Activated naive CD8-positive, alpha-beta T cell treated with anti-CD3 and anti-CD28 coated beads, Interleukin-2, amount 10 ng/mL, durations not matched to agents 7 days and 5 days (primary cell): Measurements from ENCODE around the gene RPS6KC1. TPM values are rescaled to one million over a fixed set of nuclear protein-coding genes. Genes with fewer than 3 reads are reported as not detected.
"Not testable (repeated sequence)": the region's sequence is repeated elsewhere in the genome, so short reads cannot be mapped to it uniquely, and the experiment has no call there.

Experiments
- ATAC-seq: fragments of 150-1000 bp; cut with Tn5 transposase; one replicate; pipeline ENCODE4 v1.10.0; 2021; ENCODE audit warnings: low read depth, moderate library complexity
- POLR2A ChIA-PET: fragments of 350-600 bp; sonication (Branson Sonifier 250); formaldehyde crosslinking; loops from one replicate; lab custom pipeline; 2021; ENCODE audit warnings: antibody characterized with exemption; lab: Charles Lee
- DNase-seq: peaks from one replicate; pipeline ENCODE4 v3.0.0; 2021
- H3K27ac Mint-ChIP-seq: one replicate; pipeline ENCODE4 v1.8.0; 2022; ENCODE audit warnings: mild to moderate bottlenecking, mixed read lengths
- H3K27me3 Mint-ChIP-seq: one replicate; pipeline ENCODE4 v1.8.0; 2022; ENCODE audit warnings: mild to moderate bottlenecking, moderate library complexity, mixed read lengths
- H3K36me3 Mint-ChIP-seq: one replicate; pipeline ENCODE4 v1.8.0; 2021; ENCODE audit warnings: mild to moderate bottlenecking, mixed read lengths
- H3K4me1 Mint-ChIP-seq: one replicate; pipeline ENCODE4 v1.8.0; 2021; ENCODE audit warnings: mixed read lengths
- H3K4me3 Mint-ChIP-seq: one replicate; pipeline ENCODE4 v1.8.0; 2022; ENCODE audit warnings: mild to moderate bottlenecking, moderate library complexity, mixed read lengths
- H3K9me3 Mint-ChIP-seq: one replicate; pipeline ENCODE4 v1.8.0; 2021; ENCODE audit warnings: mixed read lengths
- total RNA-seq, 2 experiments: library from RNA; stranded (reverse); gene quantifications; one replicate each; pipeline ENCODE4 v1.2.3, GENCODE V29; 2021

Gene RPS6KC1
- total RNA-seq, 2 experiments from 2014 or later: 13.4 to 13.8 TPM

DNA sequence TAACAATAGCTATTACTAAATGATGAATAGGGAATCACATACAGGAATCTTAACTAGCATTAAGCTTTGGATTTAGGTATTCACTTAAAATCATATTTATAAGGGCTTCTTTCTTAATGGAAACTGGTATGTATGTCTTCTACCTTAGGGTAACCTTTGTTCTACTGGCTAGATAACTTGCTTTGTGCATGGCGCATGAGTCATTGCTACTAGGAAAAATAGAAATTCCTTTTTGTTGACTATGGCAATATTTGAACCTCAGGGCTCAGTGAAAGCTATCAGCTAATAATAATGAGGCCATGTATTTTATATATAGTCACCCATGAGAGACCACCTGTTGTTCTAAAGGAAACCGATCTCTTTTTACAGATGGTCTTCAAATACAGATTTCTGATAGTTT, 72.5 kb downstream of the RPS6KC1 start:
- no peak overlapping the region for H3K4me3 Mint-ChIP-seq
- H3K36me3 Mint-ChIP-seq: no peaks in the 10 kb centered on the region
- no peak for DNase-seq
- no peaks in the 10 kb centered on the region for H3K9me3 Mint-ChIP-seq
- H3K4me1 Mint-ChIP-seq: peaks cover 4% of the 10 kb centered on the region
- ATAC-seq: no peak
- POLR2A ChIA-PET: no interaction called here
- no peak overlapping the region for H3K27ac Mint-ChIP-seq
- no peaks in the 10 kb centered on the region for H3K27me3 Mint-ChIP-seq

GRCh38 chr1:213124590-213124989, 73.5 kb downstream of the RPS6KC1 start:
- ATAC-seq: no peak
- Mint-ChIP-seq H3K27me3 (no peaks in the 10 kb centered on the region), H3K27ac (no peak overlapping the region), H3K9me3 (no peaks in the 10 kb centered on the region), H3K4me3 (no peak overlapping the region), H3K36me3 (no peaks in the 10 kb centered on the region), H3K4me1 (peaks cover 4% of the 10 kb centered on the region)
- POLR2A ChIA-PET: no interaction called here
- no peak for DNase-seq

GRCh38 chr1:213125643-213126042, 74.6 kb downstream of the RPS6KC1 start:
- DNase-seq (no peak), ATAC-seq (no peak)
- peaks cover 4% of the 10 kb centered on the region for H3K4me1 Mint-ChIP-seq
- H3K27me3 Mint-ChIP-seq: no peaks in the 10 kb centered on the region
- H3K27ac Mint-ChIP-seq: no peak overlapping the region
- POLR2A ChIA-PET: no interaction called here
- no peaks in the 10 kb centered on the region for H3K36me3 Mint-ChIP-seq
- no peaks in the 10 kb centered on the region for H3K9me3 Mint-ChIP-seq
- H3K4me3 Mint-ChIP-seq: no peak overlapping the region

DNA sequence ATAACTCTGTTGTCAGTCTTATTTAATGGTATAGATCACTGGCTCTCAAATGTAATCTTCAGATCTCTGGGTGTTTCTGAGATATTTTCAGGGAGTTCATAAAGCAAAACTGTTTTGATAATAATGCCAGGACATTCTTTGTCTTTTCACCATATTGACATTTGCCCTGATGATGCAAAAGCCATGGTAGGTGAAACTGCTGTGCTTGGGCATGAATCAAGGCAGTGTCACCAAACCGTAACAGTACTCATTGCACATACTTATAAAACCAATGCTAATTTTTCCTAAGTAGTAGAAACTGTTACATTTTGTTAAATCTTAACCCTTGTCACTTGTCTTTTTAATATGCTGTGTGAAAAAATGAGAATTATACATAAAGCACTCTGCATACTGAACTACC, 76.0 kb downstream of the RPS6KC1 start:
- peaks cover 2% of the 10 kb centered on the region for H3K4me1 Mint-ChIP-seq
- no peak overlapping the region for H3K27ac Mint-ChIP-seq
- no peaks in the 10 kb centered on the region for H3K27me3 Mint-ChIP-seq
- ATAC-seq: no peak
- DNase-seq: no peak
- H3K9me3 Mint-ChIP-seq: no peaks in the 10 kb centered on the region
- no peak overlapping the region for H3K4me3 Mint-ChIP-seq
- H3K36me3 Mint-ChIP-seq: no peaks in the 10 kb centered on the region
- POLR2A ChIA-PET: no interaction called here

- H3K9me3 Mint-ChIP-seq: no peaks in the 10 kb centered on the region
- no peak for DNase-seq
- no peak overlapping the region for H3K4me3 Mint-ChIP-seq
- no peak for ATAC-seq
- POLR2A ChIA-PET: interaction anchor here (0.6 kb wide), 1 partner anchor 49 kb away, joined by 3 read pairs; no protein-coding TSS in a partner anchor
- no peak overlapping the region for H3K27ac Mint-ChIP-seq
- H3K36me3 Mint-ChIP-seq: no peaks in the 10 kb centered on the region
- no peaks in the 10 kb centered on the region for H3K4me1 Mint-ChIP-seq
- H3K27me3 Mint-ChIP-seq: no peaks in the 10 kb centered on the region
Measured at GRCh38 chr1:213131851-213132655, 81.0 kb downstream of the RPS6KC1 start.

- POLR2A ChIA-PET: no interaction called here
- no peak overlapping the region for H3K27ac Mint-ChIP-seq
- H3K4me1 Mint-ChIP-seq: no peaks in the 10 kb centered on the region
- H3K27me3 Mint-ChIP-seq: no peaks in the 10 kb centered on the region
- H3K4me3 Mint-ChIP-seq: no peak overlapping the region
- H3K9me3 Mint-ChIP-seq: peaks cover 3% of the 10 kb centered on the region
- ATAC-seq (no peak), DNase-seq (no peak)
- peaks cover 16% of the 10 kb centered on the region for H3K36me3 Mint-ChIP-seq
Measured at GRCh38 chr1:213135572-213135971, 84.5 kb downstream of the RPS6KC1 start.

DNA sequence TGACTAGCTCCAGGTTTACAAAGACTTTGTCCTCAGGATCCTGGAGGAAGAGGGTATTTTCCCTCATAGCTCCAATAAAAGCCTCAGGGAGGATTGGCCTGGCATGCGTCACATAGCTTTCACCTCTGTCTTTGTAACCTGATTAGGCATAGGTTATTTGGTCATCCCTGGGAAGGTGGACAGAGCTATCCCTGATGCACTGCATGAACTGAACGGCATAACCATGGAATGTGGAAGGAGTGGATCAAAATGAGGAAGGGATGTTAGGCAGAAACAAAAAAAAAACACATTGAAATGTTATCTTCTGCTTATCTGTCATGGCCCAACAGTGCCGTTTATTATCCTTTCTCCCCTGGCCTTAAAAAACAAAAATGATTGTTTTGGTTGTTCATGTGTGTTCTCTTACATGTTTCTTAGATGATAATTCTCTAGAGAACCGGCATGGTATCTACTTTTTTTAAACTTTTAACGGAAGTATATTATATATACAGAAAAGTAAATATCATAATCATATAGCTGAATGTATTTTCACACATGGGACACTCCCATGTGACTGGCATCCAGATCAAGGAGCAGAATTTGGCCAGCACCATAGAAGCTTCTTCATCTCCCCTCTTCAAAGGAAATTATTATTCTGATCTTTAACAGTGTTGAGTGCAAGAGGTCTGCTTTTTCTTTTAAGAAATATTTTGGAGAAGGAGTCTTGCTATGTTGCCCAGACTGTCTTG, 85.3 kb downstream of the RPS6KC1 start:
- H3K27ac Mint-ChIP-seq: no peak overlapping the region
- POLR2A ChIA-PET: no interaction called here
- H3K27me3 Mint-ChIP-seq: no peaks in the 10 kb centered on the region
- DNase-seq (no peak), ATAC-seq (no peak)
- H3K36me3 Mint-ChIP-seq: peaks cover 16% of the 10 kb centered on the region
- H3K4me3 Mint-ChIP-seq: no peak overlapping the region
- peaks cover 3% of the 10 kb centered on the region for H3K9me3 Mint-ChIP-seq
- H3K4me1 Mint-ChIP-seq: no peaks in the 10 kb centered on the region

GRCh38 chr1:213138391-213138790, 87.3 kb downstream of the RPS6KC1 start:
- no peaks in the 10 kb centered on the region for H3K27me3 Mint-ChIP-seq
- no peak overlapping the region for H3K27ac Mint-ChIP-seq
- ATAC-seq (no peak), DNase-seq (no peak)
- no peaks in the 10 kb centered on the region for H3K4me1 Mint-ChIP-seq
- H3K9me3 Mint-ChIP-seq: peaks cover 6% of the 10 kb centered on the region
- H3K4me3 Mint-ChIP-seq: no peak overlapping the region
- POLR2A ChIA-PET: no interaction called here
- H3K36me3 Mint-ChIP-seq: peaks cover 27% of the 10 kb centered on the region

DNA sequence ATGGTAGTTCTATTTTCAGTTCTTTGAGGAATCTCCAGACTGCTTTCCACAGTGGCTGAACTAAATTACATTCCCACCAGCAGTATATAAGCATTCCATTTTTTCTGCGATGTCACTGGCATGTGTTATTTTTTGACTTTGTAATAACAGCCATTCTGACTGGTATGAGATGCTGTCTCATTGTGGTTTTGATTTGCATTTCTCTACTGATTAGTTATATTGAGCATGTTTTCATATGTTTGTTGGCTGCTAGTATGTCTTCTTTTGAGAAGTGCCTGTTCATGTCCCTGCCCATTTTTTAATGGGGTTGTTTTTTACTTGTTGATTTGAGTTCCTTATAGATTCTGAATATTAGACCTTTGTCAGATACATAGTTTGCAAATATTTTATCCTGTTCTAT, 87.9 kb downstream of the RPS6KC1 start:
- no peak for ATAC-seq
- H3K9me3 Mint-ChIP-seq: peaks cover 6% of the 10 kb centered on the region
- no peak overlapping the region for H3K4me3 Mint-ChIP-seq
- no peak for DNase-seq
- H3K4me1 Mint-ChIP-seq: no peaks in the 10 kb centered on the region
- peaks cover 27% of the 10 kb centered on the region for H3K36me3 Mint-ChIP-seq
- POLR2A ChIA-PET: no interaction called here
- no peaks in the 10 kb centered on the region for H3K27me3 Mint-ChIP-seq
- no peak overlapping the region for H3K27ac Mint-ChIP-seq

DNA sequence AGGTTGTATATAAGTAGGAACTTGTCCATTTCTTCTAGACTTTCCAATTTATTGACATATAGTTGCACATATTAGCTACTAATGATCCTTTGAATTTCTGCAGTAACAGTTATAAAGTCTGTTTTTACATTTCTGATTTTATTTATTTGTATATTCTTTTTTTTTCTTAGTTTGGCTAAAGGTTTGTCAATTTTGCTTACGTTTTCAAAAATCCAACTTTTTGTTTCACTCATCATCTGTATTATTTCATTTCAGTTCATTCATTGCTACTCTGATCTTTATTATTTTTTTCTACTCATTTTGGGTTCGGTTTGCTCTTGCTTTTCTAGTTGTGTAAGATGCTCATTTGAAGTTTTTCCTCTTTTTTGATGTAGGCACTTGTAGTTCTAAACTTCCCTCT, 97.9 kb downstream of the RPS6KC1 start:
- POLR2A ChIA-PET: no interaction called here
- ATAC-seq: no peak
- no peak for DNase-seq
- Mint-ChIP-seq H3K27me3 (no peaks in the 10 kb centered on the region), H3K4me1 (no peaks in the 10 kb centered on the region), H3K36me3 (peaks cover 23% of the 10 kb centered on the region), H3K27ac (no peak overlapping the region), H3K9me3 (peaks cover 3% of the 10 kb centered on the region), H3K4me3 (no peak overlapping the region)

- H3K36me3 Mint-ChIP-seq: peaks cover 22% of the 10 kb centered on the region
- POLR2A ChIA-PET, ATAC-seq, H3K9me3 Mint-ChIP-seq, H3K4me1 Mint-ChIP-seq, H3K27ac Mint-ChIP-seq, DNase-seq, H3K4me3 Mint-ChIP-seq, H3K27me3 Mint-ChIP-seq: not testable (repeated sequence)
Measured at GRCh38 chr1:213150090-213150489, 99.0 kb downstream of the RPS6KC1 start.

DNA sequence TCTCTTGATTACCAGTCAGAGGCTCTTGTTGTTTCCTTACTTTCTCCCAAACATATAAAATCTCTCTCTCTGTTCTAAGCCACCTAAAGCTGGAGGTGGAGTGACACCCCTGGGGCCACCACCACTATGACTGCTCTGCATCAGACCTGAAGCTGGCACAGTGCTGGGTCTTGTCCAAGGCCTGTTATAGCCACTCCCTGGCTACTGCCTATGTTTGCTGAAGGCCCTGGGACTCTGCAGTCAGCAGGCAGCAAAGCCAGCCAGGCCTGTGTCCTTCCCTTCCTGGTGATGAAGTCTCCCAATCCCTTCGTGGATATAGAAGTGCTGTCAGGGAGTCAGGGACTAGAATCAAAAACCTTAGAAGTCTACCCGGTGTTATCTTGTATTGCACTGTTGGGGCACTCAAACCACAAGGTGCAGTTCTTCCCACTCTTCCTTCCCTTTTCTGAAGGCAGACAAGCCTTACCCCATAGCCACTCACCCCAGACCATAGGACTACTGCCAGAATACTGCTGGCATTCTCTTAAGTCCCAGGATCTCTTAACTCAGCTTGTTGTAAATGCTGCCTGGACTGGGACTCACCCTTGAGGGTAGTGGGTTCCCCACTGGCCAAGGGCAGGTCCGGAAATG, 103.1 kb downstream of the RPS6KC1 start:
- H3K36me3 Mint-ChIP-seq: peaks cover 28% of the 10 kb centered on the region
- H3K4me3 Mint-ChIP-seq: no peak overlapping the region
- DNase-seq (no peak), ATAC-seq (no peak)
- H3K4me1 Mint-ChIP-seq: peaks cover 4% of the 10 kb centered on the region
- no peak overlapping the region for H3K27ac Mint-ChIP-seq
- POLR2A ChIA-PET: no interaction called here
- H3K9me3 Mint-ChIP-seq: peaks cover 3% of the 10 kb centered on the region
- no peaks in the 10 kb centered on the region for H3K27me3 Mint-ChIP-seq

- no peaks in the 10 kb centered on the region for H3K27me3 Mint-ChIP-seq
- ATAC-seq: no peak
- H3K9me3 Mint-ChIP-seq: peaks cover 4% of the 10 kb centered on the region
- H3K4me1 Mint-ChIP-seq: peaks cover 1% of the 10 kb centered on the region
- POLR2A ChIA-PET: no interaction called here
- H3K36me3 Mint-ChIP-seq: peaks cover 24% of the 10 kb centered on the region
- no peak for DNase-seq
- H3K27ac Mint-ChIP-seq: no peak overlapping the region
- no peak overlapping the region for H3K4me3 Mint-ChIP-seq
Measured at GRCh38 chr1:213159376-213159775, 108.3 kb downstream of the RPS6KC1 start.
